Measurements from ENCODE around the gene PRDM15.

DNA sequence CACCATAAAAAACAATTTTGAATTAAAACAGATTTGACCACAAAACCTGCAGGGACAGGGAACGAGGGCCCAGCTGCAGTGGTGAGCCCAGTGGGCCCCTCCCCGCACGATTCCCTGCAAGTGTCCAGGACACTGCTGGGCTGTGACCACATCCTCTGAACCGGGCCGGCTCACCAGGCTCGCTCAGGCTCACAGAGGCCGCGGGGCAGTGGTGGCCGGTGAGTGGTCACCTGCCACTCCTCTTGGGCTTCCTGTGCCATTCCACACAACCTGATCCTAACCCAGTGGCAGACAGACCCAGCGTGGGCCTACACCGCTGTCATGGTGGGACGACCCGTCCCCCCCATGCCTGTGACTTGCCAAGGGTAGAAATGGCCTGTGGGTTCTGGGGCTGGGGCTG, 75.8 kb downstream of the PRDM15 start:
- no peak for TF ChIP-seq POLR2AphosphoS5 (IDR thresholded peaks at IDR 0.05; ENCODE audit: low read depth, low read length)
- no peak for TF ChIP-seq TAF1 (IDR thresholded peaks at IDR 0.05; ENCODE audit: low read depth, low read length)
- no peak for TF ChIP-seq POLR2A (IDR thresholded peaks at IDR 0.05; ENCODE audit: low read depth, low read length)

Measured in GM12891 (cell line).